ENCODE measurements around the gene FAM240A.

FAM240A gene

GRCh38 chr3:46624975-46625490, 12.7 kb downstream of the FAM240A start:
- in situ Hi-C loops (cut with MboI; ENCODE audit: low sequenced_read_pairs): no loop called here

GRCh38 chr3:46626039-46626438, 13.7 kb downstream of the FAM240A start:
- in situ Hi-C loops (cut with MboI; ENCODE audit: low sequenced_read_pairs): no loop called here

- in situ Hi-C loops (cut with MboI; ENCODE audit: low sequenced_read_pairs): no loop called here
Measured at GRCh38 chr3:46627078-46627477, 14.8 kb downstream of the FAM240A start.

GRCh38 chr3:46628901-46629369, 16.6 kb downstream of the FAM240A start:
- in situ Hi-C loops (cut with MboI; ENCODE audit: low sequenced_read_pairs): no loop called here

- in situ Hi-C loops (cut with MboI; ENCODE audit: low sequenced_read_pairs): no loop called here
Measured at GRCh38 chr3:46629551-46630517, 17.5 kb downstream of the FAM240A start.

GRCh38 chr3:46632792-46633191, 20.5 kb downstream of the FAM240A start:
- in situ Hi-C loops (cut with MboI; ENCODE audit: low sequenced_read_pairs): no loop called here

GRCh38 chr3:46634856-46635255, 22.5 kb downstream of the FAM240A start:
- in situ Hi-C loops (cut with MboI; ENCODE audit: low sequenced_read_pairs): no loop called here

GRCh38 chr3:46639221-46639620, 26.9 kb downstream of the FAM240A start:
- in situ Hi-C loops (cut with MboI; ENCODE audit: low sequenced_read_pairs): no loop called here

GRCh38 chr3:46640927-46641326, 28.6 kb downstream of the FAM240A start:
- in situ Hi-C loops (cut with MboI; ENCODE audit: low sequenced_read_pairs): no loop called here

- in situ Hi-C loops (cut with MboI; ENCODE audit: low sequenced_read_pairs): no loop called here
Measured at GRCh38 chr3:46642971-46643370, 30.6 kb downstream of the FAM240A start.

- in situ Hi-C loops (cut with MboI; ENCODE audit: low sequenced_read_pairs): no loop called here
Measured at GRCh38 chr3:46643701-46644100, 31.4 kb downstream of the FAM240A start.

- in situ Hi-C loops (cut with MboI; ENCODE audit: low sequenced_read_pairs): no loop called here
Measured at GRCh38 chr3:46646700-46647099, 34.4 kb downstream of the FAM240A start.

GRCh38 chr3:46648096-46648495, 35.8 kb downstream of the FAM240A start:
- in situ Hi-C loops (cut with MboI; ENCODE audit: low sequenced_read_pairs): no loop called here

- in situ Hi-C loops (cut with MboI; ENCODE audit: low sequenced_read_pairs): no loop called here
Measured at GRCh38 chr3:46649436-46649835, 37.1 kb downstream of the FAM240A start.

GRCh38 chr3:46651084-46651483, 38.8 kb downstream of the FAM240A start:
- in situ Hi-C loops (cut with MboI; ENCODE audit: low sequenced_read_pairs): no loop called here

- in situ Hi-C loops (cut with MboI; ENCODE audit: low sequenced_read_pairs): no loop called here
Measured at GRCh38 chr3:46655271-46655670, 42.9 kb downstream of the FAM240A start.

- in situ Hi-C loops (cut with MboI; ENCODE audit: low sequenced_read_pairs): no loop called here
Measured at GRCh38 chr3:46656778-46657556, 44.6 kb downstream of the FAM240A start.

- in situ Hi-C loops (cut with MboI; ENCODE audit: low sequenced_read_pairs): no loop called here
Measured at GRCh38 chr3:46659285-46659684, 47.0 kb downstream of the FAM240A start.

GRCh38 chr3:46660003-46660402, 47.7 kb downstream of the FAM240A start:
- in situ Hi-C loops (cut with MboI; ENCODE audit: low sequenced_read_pairs): no loop called here

GRCh38 chr3:46660543-46661523, 48.5 kb downstream of the FAM240A start:
- in situ Hi-C loops (cut with MboI; ENCODE audit: low sequenced_read_pairs): no loop called here

Data from HL-60/S4 (cell line).